DMS153 (cell line): ENCODE data around the gene ARHGAP20.

Experiments
- DNase-seq: peaks from one replicate; lab custom pipeline; 2025; lab: John Stamatoyannopoulos, UW

ARHGAP20 gene

GRCh38 chr11:110614031-110614430 is 98.2 kb downstream of the ARHGAP20 start:
- no peak for DNase-seq

- no peak for DNase-seq
Observed at GRCh38 chr11:110613197-110613918, 98.9 kb downstream of the ARHGAP20 start.

- DNase-seq, result no peak
Observed at GRCh38 chr11:110606415-110606814, 105.8 kb downstream of the ARHGAP20 start.

- no peak for DNase-seq
Observed at GRCh38 chr11:110601936-110602335, 110.3 kb downstream of the ARHGAP20 start.

- no peak for DNase-seq
Observed at GRCh38 chr11:110600322-110600721, 111.9 kb downstream of the ARHGAP20 start.

- DNase-seq, result no peak
Observed at GRCh38 chr11:110599207-110599606, 113.0 kb downstream of the ARHGAP20 start.

- DNase-seq, result no peak
Observed at GRCh38 chr11:110598725-110599124, 113.5 kb downstream of the ARHGAP20 start.

GRCh38 chr11:110587972-110588371 is 124.3 kb downstream of the ARHGAP20 start:
- DNase-seq, result no peak

- no peak for DNase-seq
Observed at GRCh38 chr11:110587129-110587528, 125.1 kb downstream of the ARHGAP20 start.

- no peak for DNase-seq
Observed at GRCh38 chr11:110584150-110584549, 128.1 kb downstream of the ARHGAP20 start.

GRCh38 chr11:110582728-110583432 is 129.4 kb downstream of the ARHGAP20 start:
- no peak for DNase-seq

GRCh38 chr11:110580571-110580970 is 131.7 kb downstream of the ARHGAP20 start:
- DNase-seq, result no peak

GRCh38 chr11:110573411-110573810 is 138.8 kb downstream of the ARHGAP20 start:
- no peak for DNase-seq

GRCh38 chr11:110571081-110571720 is 141.0 kb downstream of the ARHGAP20 start:
- no peak for DNase-seq

- DNase-seq, result no peak
Observed at GRCh38 chr11:110566577-110566976, 145.7 kb downstream of the ARHGAP20 start.

GRCh38 chr11:110565357-110566336 is 146.6 kb downstream of the ARHGAP20 start:
- DNase-seq, result peak; percentile 15

- no peak for DNase-seq
Observed at GRCh38 chr11:110564676-110565356, 147.4 kb downstream of the ARHGAP20 start.

GRCh38 chr11:110544779-110545178 is 167.5 kb downstream of the ARHGAP20 start:
- DNase-seq, result no peak

- DNase-seq, result no peak
Observed at GRCh38 chr11:110538154-110538553, 174.1 kb downstream of the ARHGAP20 start.

GRCh38 chr11:110530900-110531741 is 181.1 kb downstream of the ARHGAP20 start:
- no peak for DNase-seq
